ENCODE data around the gene DNAJB4. TPM values are rescaled to one million over a fixed set of nuclear protein-coding genes. Genes with fewer than 3 reads are reported as not detected.
A peak's percentile ranks its signal among the peaks of the same experiment; 100 is the strongest.
"Not testable (repeated sequence)": the region's sequence is repeated elsewhere in the genome, so short reads cannot be mapped to it uniquely, and the experiment has no call there.

Gene DNAJB4
- polyA plus RNA-seq, 4 donors, result 29.9 to 39.2 (median 37.9) TPM

DNA sequence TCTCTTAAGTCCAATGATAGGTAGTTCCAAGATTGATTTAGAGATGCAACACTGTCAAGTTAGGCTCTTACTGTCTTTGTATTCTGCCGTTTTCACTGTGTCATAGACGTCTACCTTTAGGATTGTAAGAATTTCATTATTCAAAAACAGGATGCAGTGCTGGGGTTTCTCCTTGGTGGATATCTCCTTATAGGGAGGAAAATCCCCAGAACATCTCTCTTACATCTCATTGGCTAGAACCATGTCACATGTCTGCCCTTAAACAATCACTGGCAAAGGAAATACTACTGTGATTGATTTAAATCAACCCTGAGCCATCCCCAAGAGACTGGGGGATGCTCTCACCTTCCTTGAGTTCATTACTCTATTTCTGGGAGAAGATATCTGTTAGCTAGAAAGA lies 15.0 kb upstream of the DNAJB4 start:
- no peak for DNase-seq (ENCODE audit: low read depth in 4 of 4, low spot score in 2 of 4)

- DNase-seq (ENCODE audit: low read depth in 4 of 4, low spot score in 2 of 4), result no peak
Observed at GRCh38 chr1:77990629-77991204, 14.0 kb upstream of the DNAJB4 start.

- DNase-seq (ENCODE audit: low read depth in 4 of 4, low spot score in 2 of 4), result no peak
Observed at GRCh38 chr1:77991638-77992037, 13.1 kb upstream of the DNAJB4 start.

- DNase-seq (ENCODE audit: low read depth in 4 of 4, low spot score in 2 of 4), result no peak
Observed at GRCh38 chr1:77994117-77994705, 10.5 kb upstream of the DNAJB4 start.

- DNase-seq (ENCODE audit: low read depth in 4 of 4, low spot score in 2 of 4), result no peak
Observed at GRCh38 chr1:77996734-77997133, 8.0 kb upstream of the DNAJB4 start.

DNA sequence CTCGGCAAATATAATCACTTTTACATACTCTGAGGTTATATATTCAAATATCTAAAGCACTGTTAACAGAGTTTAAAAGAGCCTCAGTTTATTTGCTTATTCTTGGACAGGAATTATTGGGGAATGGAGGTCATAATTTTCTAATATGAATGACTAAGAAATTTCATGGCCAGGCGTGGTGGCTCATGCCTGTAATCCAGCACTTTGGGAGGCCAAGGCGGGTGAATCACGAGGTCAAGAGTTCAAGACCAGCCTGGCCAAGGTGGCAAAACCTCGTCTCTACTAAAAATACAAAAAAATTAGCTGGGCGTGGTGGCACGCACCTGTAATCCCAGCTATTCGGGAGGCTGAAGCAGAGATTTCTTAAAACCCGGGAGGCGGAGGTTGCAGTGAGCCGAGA lies 4.2 kb upstream of the DNAJB4 start:
- not testable (repeated sequence) for DNase-seq (ENCODE audit: low read depth in 4 of 4, low spot score in 2 of 4)

DNA sequence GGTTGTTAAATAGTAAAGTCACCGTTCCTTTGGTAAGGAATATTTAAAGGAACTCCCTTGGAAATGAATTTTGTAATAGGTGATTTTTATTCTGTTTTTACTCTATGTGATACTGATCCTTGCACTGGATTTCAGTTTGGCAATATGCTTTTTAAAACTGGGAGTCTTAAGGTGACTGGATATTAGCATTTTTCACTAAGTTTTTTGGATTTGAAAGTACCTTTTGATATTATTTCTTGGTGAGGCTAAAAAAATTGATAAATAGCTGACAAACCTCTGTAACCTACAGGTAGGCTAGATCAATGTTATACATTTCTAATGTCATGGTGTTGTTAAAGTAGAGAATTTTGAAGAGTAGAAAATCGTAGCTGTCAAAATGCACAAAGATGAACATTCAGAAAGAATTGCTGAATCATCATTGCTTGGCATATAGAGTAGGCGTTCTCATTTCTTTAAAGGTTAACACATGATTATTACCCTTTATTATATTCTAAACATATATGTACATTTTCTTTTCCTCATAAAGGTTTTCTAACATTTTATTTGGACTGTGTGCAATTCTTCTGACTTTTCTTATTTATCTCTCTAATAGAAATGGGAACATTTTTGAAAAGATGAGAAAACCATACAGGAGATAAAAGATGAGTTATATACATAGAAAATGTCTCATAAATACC lies 1.5 kb upstream of the DNAJB4 start:
- DNase-seq (ENCODE audit: low read depth in 4 of 4, low spot score in 2 of 4), result no peak

- peak in 1 of 4 donors; percentile 65 for DNase-seq (ENCODE audit: low read depth in 4 of 4, low spot score in 2 of 4)
Observed at GRCh38 chr1:78003882-78004718, 639 bp upstream of the DNAJB4 start.

DNA sequence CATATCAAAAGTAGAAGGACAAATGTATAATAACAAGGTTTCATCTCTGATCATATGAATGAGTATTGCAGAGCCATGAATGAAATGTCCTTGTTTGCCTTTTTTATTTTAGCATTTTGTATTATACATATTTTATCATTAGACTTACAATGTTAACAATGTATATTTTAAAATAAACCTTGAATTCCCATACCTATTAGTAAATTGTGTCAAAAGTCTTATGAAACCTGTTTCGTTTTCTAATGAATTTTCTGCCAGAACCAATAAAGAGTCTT lies 646 bp downstream of the DNAJB4 start:
- DNase-seq (ENCODE audit: low read depth in 4 of 4, low spot score in 2 of 4), result no peak

DNA sequence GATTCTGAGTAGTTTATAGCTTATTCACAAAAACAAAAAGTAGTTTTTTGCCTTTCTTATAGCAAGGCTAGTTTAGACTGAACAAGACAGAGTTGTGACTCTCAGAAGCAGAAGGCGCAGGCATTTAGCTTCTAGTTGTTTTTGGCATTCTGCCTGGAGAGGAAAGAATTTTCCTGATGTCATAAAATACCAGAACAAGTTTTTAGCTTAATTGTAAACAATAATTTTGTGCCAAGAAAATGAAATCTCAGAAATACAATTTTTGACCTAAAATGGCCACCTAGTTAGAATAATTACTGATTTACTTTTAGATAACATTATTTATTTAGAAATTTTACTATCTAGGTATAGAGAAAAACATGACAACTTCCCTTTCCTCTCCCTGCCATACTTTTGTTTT lies 1.0 kb downstream of the DNAJB4 start:
- peak; percentile 65 to 84 (median 71) for DNase-seq (ENCODE audit: low read depth in 4 of 4, low spot score in 2 of 4)

- no peak for DNase-seq (ENCODE audit: low read depth in 4 of 4, low spot score in 2 of 4)
Observed at GRCh38 chr1:78006521-78006920, 1.8 kb downstream of the DNAJB4 start.

- no peak for DNase-seq (ENCODE audit: low read depth in 4 of 4, low spot score in 2 of 4)
Observed at GRCh38 chr1:78007677-78008341, 3.1 kb downstream of the DNAJB4 start.

DNA sequence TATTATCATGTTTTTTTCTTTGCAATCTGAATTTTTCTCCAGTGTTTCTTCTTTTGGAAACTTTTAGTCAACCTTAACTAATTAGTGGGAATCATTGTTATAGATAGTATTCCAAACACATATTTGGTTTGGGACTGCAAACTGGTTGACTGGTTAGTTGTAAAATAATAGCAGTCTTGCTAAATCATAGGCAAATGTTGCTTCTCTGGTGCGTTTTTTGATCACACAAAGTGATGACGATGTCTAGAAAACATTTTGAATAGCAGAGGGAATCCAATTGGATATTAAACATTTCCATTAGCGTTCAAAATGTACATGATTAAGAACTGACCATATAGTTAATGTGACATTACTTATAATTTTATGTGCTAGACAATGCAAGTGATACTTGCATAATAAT lies 4.5 kb downstream of the DNAJB4 start:
- no peak for DNase-seq (ENCODE audit: low read depth in 4 of 4, low spot score in 2 of 4)

- DNase-seq (ENCODE audit: low read depth in 4 of 4, low spot score in 2 of 4), result no peak
Observed at GRCh38 chr1:78009836-78010235, 5.1 kb downstream of the DNAJB4 start.

- DNase-seq (ENCODE audit: low read depth in 4 of 4, low spot score in 2 of 4), result no peak
Observed at GRCh38 chr1:78011050-78011449, 6.3 kb downstream of the DNAJB4 start.

DNA sequence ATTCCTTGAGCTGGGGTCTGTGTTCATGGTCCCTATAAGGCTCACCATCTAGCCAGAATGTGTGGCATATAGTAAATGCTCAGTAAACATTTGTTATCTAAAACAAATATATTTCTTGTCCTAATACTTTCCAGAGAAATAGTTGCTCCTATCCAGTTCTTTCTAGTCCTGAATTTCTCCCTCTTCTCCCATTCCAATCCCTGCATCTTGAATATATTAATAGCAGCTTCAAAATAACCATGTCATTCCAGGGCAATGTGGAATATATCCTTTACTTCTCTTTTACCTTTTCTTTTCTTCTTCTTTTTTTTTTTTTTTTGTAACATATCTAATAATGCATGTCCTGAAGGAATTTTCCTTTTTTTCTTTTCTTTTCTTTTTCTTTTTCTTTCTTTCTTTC lies 10.4 kb downstream of the DNAJB4 start:
- DNase-seq (ENCODE audit: low read depth in 4 of 4, low spot score in 2 of 4), result no peak

DNA sequence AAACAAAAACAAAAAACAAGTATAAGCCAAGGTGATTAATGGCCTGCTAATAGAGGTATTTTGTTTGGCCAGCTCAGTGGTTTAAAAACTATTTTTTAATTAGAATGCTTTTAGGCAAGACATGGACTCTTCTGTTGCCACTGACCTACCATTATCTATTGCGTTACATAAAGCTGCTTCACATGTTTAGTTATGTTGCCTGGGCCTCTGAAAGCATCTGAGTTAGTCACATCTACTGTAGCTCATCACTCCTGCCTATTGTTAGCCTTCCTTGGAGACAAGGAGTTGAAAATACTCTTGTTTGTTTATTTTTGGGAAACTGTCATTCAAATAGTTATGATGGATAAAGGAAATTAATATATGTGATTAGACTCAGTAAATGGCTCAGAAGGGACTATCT lies 14.3 kb downstream of the DNAJB4 start:
- DNase-seq (ENCODE audit: low read depth in 4 of 4, low spot score in 2 of 4), result no peak

DNA sequence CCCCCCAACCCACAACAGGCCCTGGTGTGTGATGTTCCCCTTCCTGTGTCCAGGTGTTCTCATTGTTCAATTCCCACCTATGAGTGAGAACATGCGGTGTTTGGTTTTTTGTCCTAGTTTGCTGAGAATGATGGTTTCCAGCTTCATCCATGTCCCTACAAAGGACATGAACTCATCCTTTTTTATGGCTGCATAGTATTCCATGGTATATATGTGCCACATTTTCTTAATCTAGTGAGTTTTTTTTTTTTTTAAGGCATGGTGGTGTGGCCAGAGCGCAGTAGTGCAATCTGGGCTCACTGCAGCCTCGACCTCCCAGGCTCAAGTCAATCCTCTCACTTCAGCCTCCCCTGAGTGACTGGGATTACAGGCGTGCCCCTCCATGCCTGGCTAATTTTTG lies 16.4 kb downstream of the DNAJB4 start:
- not testable (repeated sequence) for DNase-seq (ENCODE audit: low read depth in 4 of 4, low spot score in 2 of 4)

GRCh38 chr1:78029793-78030192 lies 25.1 kb downstream of the DNAJB4 start:
- DNase-seq (ENCODE audit: low read depth in 4 of 4, low spot score in 2 of 4), result no peak

GRCh38 chr1:78032996-78033796 lies 28.5 kb downstream of the DNAJB4 start:
- DNase-seq (ENCODE audit: low read depth in 4 of 4, low spot score in 2 of 4), result no peak
